ENCODE measurements around the gene BAHD1. TPM values are rescaled to one million over a fixed set of nuclear protein-coding genes. Genes with fewer than 3 reads are reported as not detected.

BAHD1 gene
- total RNA-seq, 2 experiments from 2014 or later: 20.3 to 21.5 TPM

DNA sequence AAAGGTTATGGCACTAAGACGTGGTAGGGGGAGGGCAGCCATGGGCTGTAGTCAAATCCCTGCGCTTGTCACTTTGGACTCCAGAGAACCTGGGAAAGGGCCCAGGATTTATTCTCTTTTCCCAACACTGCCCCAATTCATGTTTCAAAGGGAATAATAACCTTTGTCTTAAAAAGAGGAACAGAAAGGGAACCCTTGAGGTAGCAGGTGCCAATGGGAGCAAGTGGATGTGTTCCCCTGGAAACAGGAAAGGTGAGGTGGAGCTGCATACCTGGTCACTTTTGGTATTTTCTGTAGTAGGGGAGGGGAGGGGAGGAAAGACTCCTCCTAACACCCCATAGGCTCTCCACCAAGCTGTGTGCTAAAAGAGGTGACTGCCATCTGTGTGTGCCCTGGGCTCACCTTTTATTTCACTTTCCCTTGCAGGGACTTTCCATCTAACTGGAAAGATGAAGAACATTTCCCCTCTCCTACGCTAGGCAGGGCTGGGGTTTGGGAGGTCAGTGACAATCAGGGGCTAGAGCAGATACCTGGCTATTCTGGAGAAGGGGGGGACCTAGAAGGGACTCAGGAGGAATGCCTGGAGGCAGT is 23.9 kb downstream of the BAHD1 start:
- ChIA-PET POLR2A (interaction anchor here (2.1 kb wide), 1 partner anchor 10 kb away, joined by 7 read pairs; no protein-coding TSS in a partner anchor), CTCF (no interaction called here)
- peak overlapping the region; percentile 24 for H3K27ac Mint-ChIP-seq
- peaks cover 18% of the 10 kb centered on the region for H3K4me1 Mint-ChIP-seq (ENCODE audit: low read depth)
- intact Hi-C loops (cut with DNase I, micrococcal nuclease): no loop called here
- Histone ChIP-seq H3K36me3 (ENCODE audit: insufficient read depth, low read length) (peaks cover 72% of the 10 kb centered on the region), H3K27me3 (ENCODE audit: control insufficient read depth in 1 of 2, insufficient read depth in 2 of 2, low read length in 2 of 2) (no peaks in the 10 kb centered on the region), H3K4me1 (ENCODE audit: insufficient read depth, low read length) (peaks cover 17% of the 10 kb centered on the region), H3K27ac (ENCODE audit: low read depth in 1 of 2, low read length in 2 of 2) (no peak overlapping the region), H3K9me3 (ENCODE audit: control insufficient read depth in 1 of 2, insufficient read depth in 1 of 2, low read length in 2 of 2) (no peaks in the 10 kb centered on the region), H3K4me3 (ENCODE audit: low read length) (no peak overlapping the region)
- ATAC-seq (ENCODE audit: poor library complexity) (no peak), DNase-seq (peak in 1 of 14 experiments; percentile 3)
- H3K36me3 Mint-ChIP-seq (ENCODE audit: low read depth): peaks cover 48% of the 10 kb centered on the region
- H3K9me3 Mint-ChIP-seq: no peaks in the 10 kb centered on the region
- no peak for TF ChIP-seq CTCF (IDR thresholded peaks at IDR 0.05)
- H3K27me3 Mint-ChIP-seq: no peaks in the 10 kb centered on the region
- no peak overlapping the region for H3K4me3 Mint-ChIP-seq

DNA sequence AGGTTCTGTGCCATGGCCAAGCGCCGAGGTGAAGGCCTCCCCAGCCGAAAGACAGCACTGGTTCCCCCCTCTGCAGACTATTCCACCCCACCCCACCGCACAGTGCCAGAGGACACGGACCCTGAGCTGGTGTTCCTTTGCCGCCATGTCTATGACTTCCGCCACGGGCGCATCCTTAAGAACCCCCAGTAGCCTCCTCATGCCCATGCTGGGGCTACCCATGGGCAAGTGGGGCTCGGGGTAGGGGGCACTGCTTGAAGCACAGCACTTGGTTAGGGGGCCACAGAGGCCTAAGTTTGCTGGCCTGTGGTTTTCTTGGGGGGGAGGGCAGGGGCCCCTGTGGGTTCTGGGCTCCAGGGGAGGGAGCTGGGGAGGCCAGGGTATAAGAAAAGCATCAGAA is 25.2 kb downstream of the BAHD1 start:
- POLR2A ChIA-PET: interaction anchor here (0.6 to 2.1 kb wide), 4 partner anchors 12 to 159 kb away, joined by 3 to 7 read pairs (median 3); partner anchors contain the start of gene BAHD1
- no peaks in the 10 kb centered on the region for H3K27me3 Mint-ChIP-seq

DNA sequence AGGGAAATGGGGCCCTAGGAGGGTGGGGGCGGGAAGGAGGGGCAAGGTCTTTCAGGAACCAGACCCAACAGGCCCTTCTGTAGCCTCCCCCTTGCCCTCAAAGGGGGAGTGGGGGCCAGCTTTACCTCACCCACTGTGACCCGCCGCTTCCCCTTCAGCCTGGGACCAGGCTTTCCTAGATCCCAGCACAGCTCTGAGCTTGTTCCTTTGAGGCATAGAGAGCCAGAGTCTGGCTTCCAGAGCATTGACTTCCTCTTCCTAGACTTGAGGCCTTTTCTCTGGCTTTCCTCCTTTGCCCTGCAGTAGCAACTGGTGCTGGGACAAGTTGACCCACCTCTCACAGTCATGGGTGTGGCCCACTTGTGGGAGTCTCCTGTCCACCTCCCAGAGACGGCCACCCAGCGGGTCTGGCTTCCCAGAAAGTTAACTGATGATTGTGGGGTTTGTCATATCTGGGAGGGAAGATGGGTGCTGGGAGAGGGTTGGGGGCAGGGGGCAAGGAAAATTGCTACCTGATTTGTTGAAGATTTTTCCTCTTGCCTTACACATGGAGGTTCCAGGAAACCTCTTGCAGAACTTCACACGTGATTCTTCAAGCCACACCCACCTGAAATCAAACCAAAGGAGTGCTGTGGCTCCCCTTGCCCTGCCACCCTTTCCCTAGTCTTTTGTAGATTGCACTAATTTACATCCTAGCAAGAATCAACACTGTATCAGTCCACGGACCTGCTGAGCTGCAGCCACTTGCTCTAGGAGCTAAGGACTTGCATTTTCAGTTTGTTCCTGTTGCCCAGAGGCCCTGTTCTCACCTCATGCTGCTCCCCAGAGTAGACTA is 25.9 kb downstream of the BAHD1 start:
- Mint-ChIP-seq H3K4me3 (no peak overlapping the region), H3K9me3 (no peaks in the 10 kb centered on the region), H3K27ac (peak overlapping the region; percentile 60), H3K36me3 (ENCODE audit: low read depth) (peaks cover 41% of the 10 kb centered on the region), H3K27me3 (no peaks in the 10 kb centered on the region), H3K4me1 (ENCODE audit: low read depth) (peaks cover 14% of the 10 kb centered on the region)
- H3K9me3 ChIP-seq (ENCODE audit: control insufficient read depth in 1 of 2, insufficient read depth in 1 of 2, low read length in 2 of 2): no peaks in the 10 kb centered on the region
- ATAC-seq (ENCODE audit: poor library complexity): no peak
- ChIA-PET POLR2A (interaction anchor here (0.6 to 2.1 kb wide), 4 partner anchors 12 to 159 kb away, joined by 3 to 7 read pairs (median 3); partner anchors contain the start of gene BAHD1), CTCF (no interaction called here)
- no peak for TF ChIP-seq CTCF (IDR thresholded peaks at IDR 0.05)
- H3K36me3 ChIP-seq (ENCODE audit: insufficient read depth, low read length): peaks cover 56% of the 10 kb centered on the region
- peak in 1 of 14 experiments; percentile 4 for DNase-seq
- H3K4me3 ChIP-seq (ENCODE audit: low read length): no peak overlapping the region
- no peak overlapping the region for H3K27ac ChIP-seq (ENCODE audit: low read depth in 1 of 2, low read length in 2 of 2)
- H3K4me1 ChIP-seq (ENCODE audit: insufficient read depth, low read length): peaks cover 31% of the 10 kb centered on the region
- intact Hi-C loops (cut with DNase I, micrococcal nuclease): no loop called here
- H3K27me3 ChIP-seq (ENCODE audit: control insufficient read depth in 1 of 2, insufficient read depth in 2 of 2, low read length in 2 of 2): no peaks in the 10 kb centered on the region

More for the DNA sequence above, 25.2 kb downstream of the BAHD1 start:
- Mint-ChIP-seq H3K4me1 (ENCODE audit: low read depth) (peaks cover 13% of the 10 kb centered on the region), H3K36me3 (ENCODE audit: low read depth) (peaks cover 43% of the 10 kb centered on the region), H3K9me3 (no peaks in the 10 kb centered on the region), H3K27ac (peak overlapping the region; percentile 24), H3K4me3 (no peak overlapping the region)
- CTCF ChIA-PET: no interaction called here
- TF ChIP-seq CTCF (IDR thresholded peaks at IDR 0.05): no peak
- H3K4me1 ChIP-seq (ENCODE audit: insufficient read depth, low read length): peaks cover 26% of the 10 kb centered on the region
- no peaks in the 10 kb centered on the region for H3K27me3 ChIP-seq (ENCODE audit: control insufficient read depth in 1 of 2, insufficient read depth in 2 of 2, low read length in 2 of 2)
- H3K4me3 ChIP-seq (ENCODE audit: low read length): no peak overlapping the region
- no peak overlapping the region for H3K27ac ChIP-seq (ENCODE audit: low read depth in 1 of 2, low read length in 2 of 2)
- H3K9me3 ChIP-seq (ENCODE audit: control insufficient read depth in 1 of 2, insufficient read depth in 1 of 2, low read length in 2 of 2): no peaks in the 10 kb centered on the region
- peaks cover 60% of the 10 kb centered on the region for H3K36me3 ChIP-seq (ENCODE audit: insufficient read depth, low read length)
- ATAC-seq (ENCODE audit: poor library complexity) (no peak), DNase-seq (peak in 1 of 14 experiments; percentile 10)
- intact Hi-C loops (cut with DNase I, micrococcal nuclease): no loop called here
